ENCODE results near the gene DPYSL5.
A peak's percentile ranks its signal among the peaks of the same experiment; 100 is the strongest.

Gene DPYSL5

DNA sequence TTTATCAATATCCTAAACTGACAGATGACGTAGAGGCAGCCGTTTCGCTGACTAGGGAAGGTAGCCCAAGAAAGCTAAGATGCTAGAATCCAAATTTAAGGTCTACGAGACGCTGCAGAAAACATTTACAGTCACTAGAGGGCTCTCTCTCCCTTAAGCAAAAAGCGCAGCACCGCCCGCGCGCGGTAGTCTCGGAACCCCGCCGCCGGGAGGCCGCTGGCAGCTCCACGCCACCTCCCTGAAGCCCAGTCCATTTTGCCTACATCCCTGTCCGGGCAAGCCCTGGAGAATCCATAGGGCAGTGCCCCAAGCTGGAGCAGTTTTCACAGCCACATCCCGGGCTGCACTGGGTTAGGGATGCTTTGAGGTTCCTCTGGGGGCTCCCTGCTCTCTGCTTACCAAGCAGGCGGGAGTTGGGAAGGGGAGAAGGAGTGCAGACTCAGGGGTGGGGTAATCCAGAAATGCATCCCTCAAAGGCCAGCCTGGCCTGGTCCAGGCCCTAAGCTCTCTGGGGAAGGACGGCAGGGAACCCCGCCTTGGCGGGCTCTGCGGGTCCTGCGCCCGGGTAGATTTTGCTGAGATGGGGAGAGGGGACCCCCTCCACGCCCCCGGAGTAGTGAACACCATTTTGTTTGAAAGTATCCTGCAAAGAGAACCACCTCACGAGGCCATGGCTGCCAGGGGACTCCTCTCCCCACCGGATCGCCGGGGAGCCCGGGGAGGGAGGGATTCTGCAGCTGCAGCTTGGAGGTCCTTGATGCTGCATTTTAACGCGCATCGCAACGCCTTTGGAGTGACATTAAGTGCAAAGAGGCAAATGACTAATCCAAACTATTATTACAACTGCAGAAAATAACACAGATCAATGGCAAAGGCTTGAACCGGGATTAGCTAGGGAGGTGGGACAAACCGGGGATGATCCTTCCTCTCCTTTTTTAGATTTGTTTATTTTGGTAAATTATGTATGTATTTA is 1.3 kb upstream of the DPYSL5 start:
- DNase-seq (ENCODE audit: extremely low spot score) = peak; percentile 80
- TF ChIP-seq BHLHE40 (IDR thresholded peaks at IDR 0.05; ENCODE audit: borderline replicate concordance) = no peak
- CTCF ChIA-PET = interaction anchor here (0.6 to 3.8 kb wide), 20 partner anchors 14 to 170 kb away, joined by 3 to 49 read pairs (median 4); no protein-coding TSS in a partner anchor
- POLR2A ChIA-PET = interaction anchor here (0.7 to 2.7 kb wide), 8 partner anchors 8 to 225 kb away, joined by 3 to 13 read pairs (median 3); partner anchors contain the start of gene OST4

DNA sequence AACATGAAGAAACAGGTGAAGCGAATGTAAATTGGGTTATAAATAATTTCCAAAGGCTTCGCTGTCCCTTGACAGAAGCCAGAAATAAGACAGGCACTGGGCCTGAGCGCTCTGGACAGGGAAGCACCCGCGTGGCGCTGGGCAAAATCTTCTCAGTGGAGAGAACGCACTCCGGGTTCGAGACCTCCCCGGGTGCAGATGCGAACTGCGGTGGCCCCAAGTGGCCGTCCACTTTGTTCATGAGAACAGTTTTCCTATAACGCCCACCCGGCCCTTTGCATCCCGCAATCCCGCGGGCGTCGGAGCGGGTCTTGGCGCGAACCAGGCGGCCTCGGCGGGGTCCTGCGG is 651 bp upstream of the DPYSL5 start:
- POLR2A ChIA-PET = interaction anchor here (1.0 to 2.7 kb wide), 5 partner anchors 75 to 224 kb away, joined by 3 to 13 read pairs (median 3); partner anchors contain the start of gene OST4
- CTCF ChIA-PET = interaction anchor here (1.3 to 3.8 kb wide), 6 partner anchors 17 to 170 kb away, joined by 3 to 49 read pairs (median 12); no protein-coding TSS in a partner anchor
- DNase-seq (ENCODE audit: extremely low spot score) = no peak
- TF ChIP-seq SP1 (IDR thresholded peaks at IDR 0.05) (no peak), FOXK2 (IDR thresholded peaks at IDR 0.05) (no peak), ZNF384 (IDR thresholded peaks at IDR 0.05) (no peak), SUZ12 (IDR thresholded peaks at IDR 0.05) (no peak), ARNT (IDR thresholded peaks at IDR 0.05) (no peak), BHLHE40 (IDR thresholded peaks at IDR 0.05; ENCODE audit: borderline replicate concordance) (no peak), HDGF (IDR thresholded peaks at IDR 0.05; ENCODE audit: borderline replicate concordance) (no peak), NFRKB (IDR thresholded peaks at IDR 0.05) (no peak), LEF1 (IDR thresholded peaks at IDR 0.05; ENCODE audit: borderline replicate concordance) (no peak), CTBP1 (IDR thresholded peaks at IDR 0.05; ENCODE audit: borderline replicate concordance) (no peak), FOXM1 (IDR thresholded peaks at IDR 0.05; ENCODE audit: borderline replicate concordance) (no peak), TARDBP (IDR thresholded peaks at IDR 0.05) (no peak), FOXA1 (IDR thresholded peaks at IDR 0.05) (no peak), L3MBTL2 (conservative IDR thresholded peaks at IDR 0.05) (no peak), ELF4 (IDR thresholded peaks at IDR 0.05) (no peak)
- TF ChIP-seq, protein P1, sequence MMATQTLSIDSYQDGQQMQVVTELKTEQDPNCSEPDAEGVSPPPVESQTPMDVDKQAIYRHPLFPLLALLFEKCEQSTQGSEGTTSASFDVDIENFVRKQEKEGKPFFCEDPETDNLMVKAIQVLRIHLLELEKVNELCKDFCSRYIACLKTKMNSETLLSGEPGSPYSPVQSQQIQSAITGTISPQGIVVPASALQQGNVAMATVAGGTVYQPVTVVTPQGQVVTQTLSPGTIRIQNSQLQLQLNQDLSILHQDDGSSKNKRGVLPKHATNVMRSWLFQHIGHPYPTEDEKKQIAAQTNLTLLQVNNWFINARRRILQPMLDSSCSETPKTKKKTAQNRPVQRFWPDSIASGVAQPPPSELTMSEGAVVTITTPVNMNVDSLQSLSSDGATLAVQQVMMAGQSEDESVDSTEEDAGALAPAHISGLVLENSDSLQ (IDR thresholded peaks at IDR 0.05) = no peak

DNA sequence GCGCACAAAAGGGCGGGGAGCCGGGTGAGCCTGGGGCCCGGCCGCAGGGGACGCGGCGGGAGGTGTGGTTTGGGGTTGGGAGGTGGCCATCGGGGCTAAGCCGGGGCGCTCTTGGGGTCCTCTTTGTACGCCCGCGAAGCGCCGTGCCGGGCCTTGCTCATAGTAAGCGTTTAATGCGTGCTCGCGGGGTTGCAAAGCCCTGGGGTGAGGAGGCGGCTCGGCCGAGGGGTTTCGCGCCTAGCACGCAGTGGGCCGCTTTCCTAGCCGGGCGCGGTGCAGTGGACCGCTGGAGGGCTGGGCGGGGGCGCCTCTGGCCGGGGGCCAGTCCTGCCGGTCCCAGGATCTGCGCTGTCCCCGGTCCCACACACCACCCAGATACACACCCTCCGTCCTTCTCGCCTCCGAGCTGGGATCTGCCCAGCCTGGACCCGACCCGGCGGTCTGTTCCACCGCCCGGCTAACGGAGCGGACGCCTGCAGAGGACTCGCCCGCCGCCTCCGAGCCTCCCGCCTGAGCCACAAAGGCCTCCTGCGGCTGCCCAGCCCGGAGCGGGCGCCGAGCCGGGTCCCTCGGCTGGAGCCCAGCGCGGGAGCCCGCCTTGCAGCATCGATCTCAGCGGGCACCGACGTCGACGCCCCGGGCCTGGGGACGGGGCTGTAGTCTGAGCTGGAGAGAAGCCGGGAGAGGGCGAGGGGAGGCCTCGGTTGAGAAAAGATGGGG is 564 bp downstream of the DPYSL5 start:
- no peak for TF ChIP-seq NFRKB (IDR thresholded peaks at IDR 0.05)
- TF ChIP-seq, protein P1 (IDR thresholded peaks at IDR 0.05) = no peak
- TF ChIP-seq ZNF384 (IDR thresholded peaks at IDR 0.05) = no peak
- no peak for TF ChIP-seq LEF1 (IDR thresholded peaks at IDR 0.05; ENCODE audit: borderline replicate concordance)
- TF ChIP-seq ARNT (IDR thresholded peaks at IDR 0.05) = no peak
- TF ChIP-seq SP1 (IDR thresholded peaks at IDR 0.05) = no peak
- no peak for TF ChIP-seq SUZ12 (IDR thresholded peaks at IDR 0.05)
- TF ChIP-seq ELF4 (IDR thresholded peaks at IDR 0.05) = no peak
- no peak for TF ChIP-seq FOXK2 (IDR thresholded peaks at IDR 0.05)
- TF ChIP-seq BHLHE40 (IDR thresholded peaks at IDR 0.05; ENCODE audit: borderline replicate concordance) = no peak
- TF ChIP-seq FOXM1 (IDR thresholded peaks at IDR 0.05; ENCODE audit: borderline replicate concordance) = no peak
- peak; percentile 55 for DNase-seq (ENCODE audit: extremely low spot score)

DNA sequence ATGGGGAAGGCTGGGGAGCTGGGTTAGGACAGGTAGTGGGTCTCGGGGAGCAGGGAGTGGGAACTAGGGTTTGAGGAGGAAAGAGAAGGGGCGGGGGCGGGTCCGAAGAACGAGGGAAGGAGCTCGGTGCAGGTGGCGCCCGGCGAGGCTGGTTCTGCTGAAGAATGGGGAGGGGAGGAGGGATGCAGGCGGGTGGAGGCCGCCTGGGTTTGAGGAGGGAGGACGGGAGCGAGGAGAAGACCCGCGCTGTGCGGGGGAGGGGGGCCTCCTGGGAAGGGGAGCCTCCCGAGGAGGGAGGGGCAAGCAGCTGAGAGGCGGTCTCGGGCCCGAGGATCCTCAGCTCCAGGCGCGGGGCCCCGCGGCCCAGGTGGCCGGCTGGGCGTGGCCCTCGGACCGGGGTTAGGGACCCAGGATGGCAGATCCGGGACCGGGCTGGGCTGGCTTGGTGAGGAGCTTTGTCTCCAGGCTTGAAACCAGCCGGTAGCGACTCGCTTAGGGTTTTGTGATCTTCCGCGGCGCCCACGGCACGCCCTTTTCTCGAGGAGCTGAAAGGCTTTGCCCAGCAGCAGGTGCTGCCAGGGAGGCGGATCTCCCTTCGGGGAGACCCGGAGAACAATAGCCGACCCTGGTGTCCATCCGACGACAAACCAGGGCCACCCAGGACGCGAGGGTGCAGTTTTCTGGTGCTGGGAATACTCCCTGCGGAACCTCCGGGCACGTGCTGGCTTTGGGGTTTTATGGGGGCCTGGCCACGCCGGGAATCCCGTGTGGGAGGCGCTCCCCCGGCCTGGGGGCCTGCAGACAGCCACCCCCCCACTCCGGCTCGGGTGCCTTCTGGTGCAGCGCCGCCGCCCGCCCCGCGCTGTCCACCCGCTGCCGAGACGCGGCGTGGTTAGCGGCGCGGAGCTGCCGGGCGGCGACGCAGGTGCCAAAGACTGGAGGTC is 1.4 kb downstream of the DPYSL5 start:
- ChIA-PET CTCF (interaction anchor here (4.0 kb wide), 1 partner anchor 73 kb away, joined by 17 read pairs; no protein-coding TSS in a partner anchor), POLR2A (interaction anchor here (1.0 kb wide), 1 partner anchor 11 kb away, joined by 3 read pairs; no protein-coding TSS in a partner anchor)
- TF ChIP-seq NFRKB (IDR thresholded peaks at IDR 0.05) (no peak), L3MBTL2 (conservative IDR thresholded peaks at IDR 0.05) (peak; percentile 67)
- DNase-seq (ENCODE audit: extremely low spot score) = peak; percentile 31

More for the DNA sequence above, 564 bp downstream of the DPYSL5 start:
- CTCF ChIA-PET = interaction anchor here (4.0 kb wide), 1 partner anchor 74 kb away, joined by 17 read pairs; no protein-coding TSS in a partner anchor
- POLR2A ChIA-PET = interaction anchor here (1.4 kb wide), 1 partner anchor 114 kb away, joined by 3 read pairs; no protein-coding TSS in a partner anchor

DNA sequence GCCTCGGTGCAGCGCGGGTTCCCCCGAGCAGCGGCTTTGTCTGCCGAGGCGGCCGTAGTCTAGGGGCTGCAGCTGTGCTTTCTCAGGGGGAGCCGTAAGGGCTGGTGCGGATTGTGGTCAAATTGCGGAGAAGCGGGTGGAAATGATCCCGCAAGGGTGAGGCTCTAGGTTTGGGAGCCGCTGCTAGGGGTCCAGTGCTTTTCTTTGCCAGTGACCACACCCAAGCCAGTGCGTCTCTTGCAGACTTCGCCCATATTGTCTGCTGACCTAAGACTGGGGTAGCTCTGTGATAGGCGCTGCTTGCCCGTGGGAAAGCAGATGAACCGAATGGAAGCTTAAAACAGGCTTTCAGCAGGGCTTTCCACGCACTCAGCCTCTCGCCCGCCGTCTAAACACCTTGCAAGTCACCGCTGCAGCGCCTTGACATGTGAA is 2.1 kb downstream of the DPYSL5 start:
- POLR2A ChIA-PET = interaction anchor here (1.0 kb wide), 1 partner anchor 10 kb away, joined by 3 read pairs; no protein-coding TSS in a partner anchor
- CTCF ChIA-PET = interaction anchor here (4.0 kb wide), 1 partner anchor 72 kb away, joined by 17 read pairs; no protein-coding TSS in a partner anchor
- no peak for DNase-seq (ENCODE audit: extremely low spot score)
- TF ChIP-seq SP1 (IDR thresholded peaks at IDR 0.05) = no peak
- no peak for TF ChIP-seq CTBP1 (IDR thresholded peaks at IDR 0.05; ENCODE audit: borderline replicate concordance)
- no peak for TF ChIP-seq L3MBTL2 (conservative IDR thresholded peaks at IDR 0.05)
- TF ChIP-seq FOXA1 (IDR thresholded peaks at IDR 0.05) = no peak
- TF ChIP-seq SUZ12 (IDR thresholded peaks at IDR 0.05) = no peak
- no peak for TF ChIP-seq ARNT (IDR thresholded peaks at IDR 0.05)
- no peak for TF ChIP-seq HDGF (IDR thresholded peaks at IDR 0.05; ENCODE audit: borderline replicate concordance)
- TF ChIP-seq NFRKB (IDR thresholded peaks at IDR 0.05) = no peak
- TF ChIP-seq, protein P1 (IDR thresholded peaks at IDR 0.05) = no peak
- no peak for TF ChIP-seq FOXM1 (IDR thresholded peaks at IDR 0.05; ENCODE audit: borderline replicate concordance)
- no peak for TF ChIP-seq LEF1 (IDR thresholded peaks at IDR 0.05; ENCODE audit: borderline replicate concordance)
- TF ChIP-seq FOXK2 (IDR thresholded peaks at IDR 0.05) = no peak
- no peak for TF ChIP-seq ZNF384 (IDR thresholded peaks at IDR 0.05)
- no peak for TF ChIP-seq TARDBP (IDR thresholded peaks at IDR 0.05)
- no peak for TF ChIP-seq ELF4 (IDR thresholded peaks at IDR 0.05)

Measured in HEK293T (cell line).